PC-9 (cell line): ENCODE measurements around the gene PTGR1. TPM values are rescaled to one million over a fixed set of nuclear protein-coding genes. Genes with fewer than 3 reads are reported as not detected.

Experiments used
- BruUV-seq: library from RNA; stranded (reverse); fragments of 400-500 nt; replicated peaks from 2 replicates; lab custom pipeline; 2021; lab: Mats Ljungman, UMichigan
- CTCF ChIA-PET: fragments of 300-600 bp; sonication (Branson Sonifier 250); formaldehyde crosslinking; loops from one replicate; lab custom pipeline; 2022; ENCODE audit warnings: antibody characterized with exemption; lab: Charles Lee
- POLR2A ChIA-PET: fragments of 300-600 bp; sonication (Branson Sonifier 250); formaldehyde crosslinking; loops from one replicate; lab custom pipeline; 2022; ENCODE audit warnings: antibody characterized with exemption; ENCODE audit not compliant: unreplicated experiment; lab: Charles Lee
- DNase-seq, 2 experiments: peaks; one replicate each; pipeline versions ENCODE4 v3.0.0 to v3.0.0-alpha.2; 2015 to 2022; ENCODE audit warnings: mixed read lengths in 1 of 2
- H2AFZ ChIP-seq: fragments of 200-600 bp; sonication (generic); 2 replicates; pipeline ENCODE4 v1.8.1; 2017; ENCODE audit warnings: antibody characterized with exemption
- H3F3A ChIP-seq: fragments of 200-600 bp; sonication (generic); 2 replicates; pipeline ENCODE4 v1.8.1; 2017; ENCODE audit warnings: antibody characterized with exemption, mild to moderate bottlenecking, low read depth; ENCODE audit not compliant: insufficient read depth
- H3K27ac ChIP-seq: fragments of 200-600 bp; sonication (generic); 2 replicates; pipeline ENCODE4 v1.6.1; 2016; ENCODE audit warnings: mixed run types
- H3K27me3 ChIP-seq: fragments of 200-600 bp; sonication (generic); 2 replicates; pipeline ENCODE4 v1.6.1; 2016; ENCODE audit warnings: low read depth, mixed run types; ENCODE audit not compliant: insufficient read depth
- H3K36me3 ChIP-seq: fragments of 200-600 bp; sonication (generic); 2 replicates; pipeline ENCODE4 v1.6.1; 2016; ENCODE audit warnings: low read depth, mixed run types
- H3K4me1 ChIP-seq: fragments of 200-600 bp; sonication (generic); replicated peaks from 2 replicates; pipeline ENCODE4 v1.6.1; 2016; ENCODE audit warnings: mixed run types; ENCODE audit not compliant: insufficient read depth
- H3K4me2 ChIP-seq: fragments of 200-600 bp; sonication (generic); 2 replicates; pipeline ENCODE4 v1.6.1; 2017; ENCODE audit warnings: mixed run types
- H3K4me3 ChIP-seq: fragments of 200-600 bp; sonication (generic); 2 replicates; pipeline ENCODE4 v1.6.1; 2016; ENCODE audit warnings: mixed run types
- H3K79me2 ChIP-seq: fragments of 200-600 bp; sonication (generic); 2 replicates; pipeline ENCODE4 v1.6.1; 2017; ENCODE audit warnings: low read depth, mixed run types
- H3K9me2 ChIP-seq: fragments of 200-600 bp; sonication (generic); 2 replicates; pipeline ENCODE4 v1.8.1; 2017; ENCODE audit warnings: mild to moderate bottlenecking; ENCODE audit not compliant: insufficient read depth
- H3K9me3 ChIP-seq: fragments of 200-600 bp; sonication (generic); 2 replicates; pipeline ENCODE4 v1.8.1; 2016; ENCODE audit warnings: low read depth; ENCODE audit not compliant: insufficient read depth
- H4K20me1 ChIP-seq: fragments of 200-600 bp; sonication (generic); 2 replicates; pipeline ENCODE4 v1.8.1; 2017; ENCODE audit not compliant: insufficient read depth
- EZH2 ChIP-seq: fragments of 200-600 bp; sonication (generic); IDR thresholded peaks from 2 replicates; pipeline ENCODE4 v1.8.0; 2017; ENCODE audit warnings: antibody characterized with exemption, low read depth
- intact Hi-C: fragments of 100-400 bp; cut with micrococcal nuclease; formaldehyde crosslinking; loops from one replicate; pipeline ENCODE4 v1.10.0; 2022; ENCODE audit not compliant: unreplicated experiment
- total RNA-seq: library from RNA; stranded (reverse); gene quantifications from 2 replicates; pipeline ENCODE4 v1.2.3, GENCODE V29; 2021
- TF ChIP-seq, protein P1 (sequence below): fragments of 200-600 bp; sonication (generic); conservative IDR thresholded peaks from 2 replicates; pipeline ENCODE4 v1.6.1; 2017; ENCODE audit warnings: mixed run types, antibody characterized with exemption, mild to moderate bottlenecking, moderate library complexity

Gene PTGR1
- total RNA-seq, 1 experiment from 2014 or later, result 635 TPM

DNA sequence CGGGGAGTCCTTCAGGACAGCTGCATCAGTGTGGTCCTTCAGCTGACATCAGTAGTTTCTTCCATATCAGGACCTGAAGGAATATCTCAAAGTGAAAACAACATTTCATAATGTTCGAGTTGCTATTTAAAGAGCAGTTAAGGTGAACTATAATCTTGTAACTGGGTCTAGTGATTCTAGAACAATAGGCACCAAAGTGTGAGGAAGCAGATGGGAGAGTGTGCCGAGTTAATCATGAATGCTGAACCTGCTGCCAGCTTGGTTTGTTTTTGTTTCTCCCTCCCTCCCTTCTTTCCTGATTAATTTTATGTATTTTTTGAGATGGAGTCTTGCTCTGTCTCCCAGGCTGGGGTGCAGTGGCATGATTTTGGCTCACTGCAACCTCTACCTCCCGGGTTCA is 3.6 kb upstream of the PTGR1 start:
- Histone ChIP-seq H3K4me2 (peak overlapping the region; percentile 81; the same call in 1 of the 2 replicates), H3K4me3 (no peak overlapping the region), H3F3A (peaks cover 38% of the 10 kb centered on the region), H3K36me3 (no peaks in the 10 kb centered on the region), H3K9me3 (no peaks in the 10 kb centered on the region), H2AFZ (no peak overlapping the region), H3K79me2 (peaks cover 28% of the 10 kb centered on the region), H3K27ac (peak overlapping the region; percentile 100), H4K20me1 (0 out of 2 replicates have a peak, but pooled peaks cover 2% of the 10 kb centered on the region), H3K9me2 (no peaks in the 10 kb centered on the region), H3K4me1 (peaks cover 44% of the 10 kb centered on the region), H3K27me3 (no peaks in the 10 kb centered on the region)
- TF ChIP-seq EZH2, result no peak
- TF ChIP-seq, protein P1, sequence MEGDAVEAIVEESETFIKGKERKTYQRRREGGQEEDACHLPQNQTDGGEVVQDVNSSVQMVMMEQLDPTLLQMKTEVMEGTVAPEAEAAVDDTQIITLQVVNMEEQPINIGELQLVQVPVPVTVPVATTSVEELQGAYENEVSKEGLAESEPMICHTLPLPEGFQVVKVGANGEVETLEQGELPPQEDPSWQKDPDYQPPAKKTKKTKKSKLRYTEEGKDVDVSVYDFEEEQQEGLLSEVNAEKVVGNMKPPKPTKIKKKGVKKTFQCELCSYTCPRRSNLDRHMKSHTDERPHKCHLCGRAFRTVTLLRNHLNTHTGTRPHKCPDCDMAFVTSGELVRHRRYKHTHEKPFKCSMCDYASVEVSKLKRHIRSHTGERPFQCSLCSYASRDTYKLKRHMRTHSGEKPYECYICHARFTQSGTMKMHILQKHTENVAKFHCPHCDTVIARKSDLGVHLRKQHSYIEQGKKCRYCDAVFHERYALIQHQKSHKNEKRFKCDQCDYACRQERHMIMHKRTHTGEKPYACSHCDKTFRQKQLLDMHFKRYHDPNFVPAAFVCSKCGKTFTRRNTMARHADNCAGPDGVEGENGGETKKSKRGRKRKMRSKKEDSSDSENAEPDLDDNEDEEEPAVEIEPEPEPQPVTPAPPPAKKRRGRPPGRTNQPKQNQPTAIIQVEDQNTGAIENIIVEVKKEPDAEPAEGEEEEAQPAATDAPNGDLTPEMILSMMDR, result no peak
- no TSS peak for BruUV-seq
- ChIA-PET POLR2A (no interaction called here), CTCF (no interaction called here)
- intact Hi-C loops, result no loop called here
- DNase-seq, result no peak

DNA sequence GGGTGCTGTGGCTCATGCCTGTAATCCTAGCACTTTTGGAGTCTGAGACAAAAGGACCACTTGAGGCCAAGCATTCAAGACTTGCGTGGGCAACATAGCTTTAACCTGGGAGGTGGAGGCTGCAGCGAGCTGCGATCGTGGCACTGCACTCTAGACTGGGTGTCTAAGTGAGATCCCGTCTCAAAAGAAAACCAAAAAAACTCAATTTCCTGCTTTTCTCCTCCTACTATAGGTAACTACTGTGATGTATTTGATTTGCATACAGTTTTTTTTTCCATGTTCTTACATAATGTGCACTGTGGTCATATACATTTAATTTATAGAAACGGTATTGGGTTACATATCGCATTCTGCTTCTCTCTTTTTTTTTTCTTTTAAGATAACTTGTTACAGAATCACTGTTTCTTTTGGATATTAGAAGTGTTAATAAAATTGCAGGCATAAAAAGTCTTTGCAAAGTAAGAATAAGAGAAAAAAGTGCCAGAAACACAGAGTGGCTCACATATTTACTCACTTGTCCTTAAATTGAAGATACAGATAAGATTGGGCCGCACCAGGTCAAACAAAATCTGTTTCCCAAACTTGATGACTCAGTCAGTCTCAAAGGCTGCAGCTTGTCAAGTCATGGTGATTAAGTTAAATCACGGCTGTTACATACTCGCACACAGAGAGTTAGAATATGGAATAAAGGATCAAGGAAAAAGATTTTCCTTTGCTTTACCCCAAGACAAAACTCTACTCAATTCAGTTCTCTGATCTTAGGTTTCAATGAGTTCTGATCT is 2.0 kb upstream of the PTGR1 start:
- H3K79me2 ChIP-seq, result peaks cover 44% of the 10 kb centered on the region
- no peaks in the 10 kb centered on the region for H3K9me2 ChIP-seq
- H3K27ac ChIP-seq, result peak overlapping the region; percentile 100
- CTCF ChIA-PET, result interaction anchor here (1.0 kb wide), 1 partner anchor 9 kb away, joined by 3 read pairs; no protein-coding TSS in a partner anchor
- no peak overlapping the region for H2AFZ ChIP-seq
- peak overlapping the region; percentile 81 for H3K4me2 ChIP-seq
- peaks cover 52% of the 10 kb centered on the region for H3F3A ChIP-seq
- peaks cover 13% of the 10 kb centered on the region for H3K36me3 ChIP-seq
- POLR2A ChIA-PET, result interaction anchor here (0.5 kb wide), 1 partner anchor 20 kb away, joined by 13 read pairs; no protein-coding TSS in a partner anchor
- TF ChIP-seq EZH2, result no peak
- TF ChIP-seq, protein P1, result no peak
- H3K4me3 ChIP-seq, result peak overlapping the region; percentile 1; the same call in 1 of the 2 replicates
- H3K4me1 ChIP-seq, result peaks cover 56% of the 10 kb centered on the region
- H3K9me3 ChIP-seq, result no peaks in the 10 kb centered on the region
- intact Hi-C loops, result loop anchor here (1.0 kb wide), 1 partner anchor 10 kb away; no protein-coding TSS in a partner anchor
- no TSS peak for BruUV-seq
- H4K20me1 ChIP-seq, result peaks cover 16% of the 10 kb centered on the region
- no peaks in the 10 kb centered on the region for H3K27me3 ChIP-seq
- DNase-seq, result peak; percentile 60 to 94

DNA sequence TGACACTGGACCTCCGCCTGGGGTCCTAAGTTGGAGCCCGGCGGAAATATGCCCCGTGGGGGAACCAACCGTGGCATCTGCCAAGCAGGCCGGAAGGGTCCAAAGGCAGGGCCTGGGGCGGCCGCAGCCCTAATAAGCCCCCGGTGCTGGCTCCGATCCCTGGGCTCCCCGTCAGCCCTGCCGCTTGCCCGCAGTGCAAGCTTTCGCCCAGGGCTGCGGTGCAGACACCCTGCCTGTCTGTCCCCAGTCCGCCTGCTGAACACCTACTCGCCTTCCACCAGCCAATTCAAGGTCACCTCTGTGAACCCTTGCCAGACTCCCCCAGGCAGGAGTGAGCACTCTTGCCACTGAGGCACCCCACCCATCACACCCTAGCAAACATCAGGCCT is 502 bp upstream of the PTGR1 start:
- Histone ChIP-seq H3K27ac (peak overlapping the region; percentile 100), H3F3A (peaks cover 67% of the 10 kb centered on the region), H3K79me2 (peaks cover 59% of the 10 kb centered on the region), H3K4me3 (peak overlapping the region; percentile 96), H4K20me1 (peaks cover 28% of the 10 kb centered on the region), H3K9me3 (no peaks in the 10 kb centered on the region), H3K27me3 (no peaks in the 10 kb centered on the region), H3K4me2 (peak overlapping the region; percentile 81), H2AFZ (no peak overlapping the region), H3K9me2 (no peaks in the 10 kb centered on the region), H3K4me1 (peaks cover 57% of the 10 kb centered on the region), H3K36me3 (peaks cover 27% of the 10 kb centered on the region)
- POLR2A ChIA-PET, result interaction anchor here (0.5 to 0.6 kb wide), 2 partner anchors 21 to 31 kb away, joined by 3 to 4 read pairs; partner anchors contain the start of gene DNAJC25
- TF ChIP-seq, protein P1, result no peak
- TF ChIP-seq EZH2, result no peak
- TSS peak; percentile 87 for BruUV-seq
- intact Hi-C loops, result loop anchor here (1.0 to 10.0 kb wide), 4 partner anchors 31 to 335 kb away; partner anchors contain the start of genes DNAJC25 and UGCG
- DNase-seq, result no peak
- CTCF ChIA-PET, result no interaction called here
